ENCODE results near the gene PCSK7. TPM values are rescaled to one million over a fixed set of nuclear protein-coding genes. Genes with fewer than 3 reads are reported as not detected.
"Not testable (repeated sequence)": the region's sequence is repeated elsewhere in the genome, so short reads cannot be mapped to it uniquely, and the experiment has no call there.

Gene PCSK7
- total RNA-seq, 1 donor from 2014 or later = 50.2 TPM

- peaks cover 9% of the 10 kb centered on the region for H3K36me3 ChIP-seq
- ATAC-seq = no peak
- TF ChIP-seq, protein P1, sequence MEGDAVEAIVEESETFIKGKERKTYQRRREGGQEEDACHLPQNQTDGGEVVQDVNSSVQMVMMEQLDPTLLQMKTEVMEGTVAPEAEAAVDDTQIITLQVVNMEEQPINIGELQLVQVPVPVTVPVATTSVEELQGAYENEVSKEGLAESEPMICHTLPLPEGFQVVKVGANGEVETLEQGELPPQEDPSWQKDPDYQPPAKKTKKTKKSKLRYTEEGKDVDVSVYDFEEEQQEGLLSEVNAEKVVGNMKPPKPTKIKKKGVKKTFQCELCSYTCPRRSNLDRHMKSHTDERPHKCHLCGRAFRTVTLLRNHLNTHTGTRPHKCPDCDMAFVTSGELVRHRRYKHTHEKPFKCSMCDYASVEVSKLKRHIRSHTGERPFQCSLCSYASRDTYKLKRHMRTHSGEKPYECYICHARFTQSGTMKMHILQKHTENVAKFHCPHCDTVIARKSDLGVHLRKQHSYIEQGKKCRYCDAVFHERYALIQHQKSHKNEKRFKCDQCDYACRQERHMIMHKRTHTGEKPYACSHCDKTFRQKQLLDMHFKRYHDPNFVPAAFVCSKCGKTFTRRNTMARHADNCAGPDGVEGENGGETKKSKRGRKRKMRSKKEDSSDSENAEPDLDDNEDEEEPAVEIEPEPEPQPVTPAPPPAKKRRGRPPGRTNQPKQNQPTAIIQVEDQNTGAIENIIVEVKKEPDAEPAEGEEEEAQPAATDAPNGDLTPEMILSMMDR (IDR thresholded peaks at IDR 0.05) = no peak
- H3K27me3 ChIP-seq (ENCODE audit: low read depth) = no peaks in the 10 kb centered on the region
- H3K9me3 ChIP-seq = no peaks in the 10 kb centered on the region
- H3K4me3 ChIP-seq = no peak overlapping the region
- intact Hi-C loops (cut with DNase I) = no loop called here
- DNase-seq = no peak
- no peak overlapping the region for H3K27ac ChIP-seq
- no peaks in the 10 kb centered on the region for H3K4me1 ChIP-seq
Measured at GRCh38 chr11:117271208-117271607, 39.3 kb upstream of the PCSK7 start.

DNA sequence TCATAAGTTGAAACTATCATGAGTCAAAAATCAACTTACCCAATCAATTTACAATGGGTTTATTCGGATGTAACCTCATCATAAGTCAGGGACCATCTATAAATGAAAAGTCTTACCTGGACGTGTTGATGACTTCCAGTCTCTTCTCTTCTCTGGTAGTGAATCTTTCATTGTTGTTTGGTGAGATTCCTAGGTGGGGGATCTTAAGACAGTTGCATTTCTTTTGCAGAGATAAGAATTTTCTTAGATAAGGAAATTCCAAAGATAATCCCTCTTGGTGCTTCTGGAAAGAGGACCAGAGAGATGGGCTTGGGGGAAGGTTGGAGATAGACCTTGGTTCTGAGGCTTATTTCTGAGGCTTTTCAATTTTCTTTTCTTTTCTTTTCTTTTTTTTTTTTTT lies 38.0 kb upstream of the PCSK7 start:
- ATAC-seq = no peak
- no peaks in the 10 kb centered on the region for H3K36me3 ChIP-seq
- no peaks in the 10 kb centered on the region for H3K4me1 ChIP-seq
- H3K27me3 ChIP-seq (ENCODE audit: low read depth) = no peaks in the 10 kb centered on the region
- no peak overlapping the region for H3K4me3 ChIP-seq
- TF ChIP-seq, protein P1 (IDR thresholded peaks at IDR 0.05) = no peak
- DNase-seq = no peak
- intact Hi-C loops (cut with DNase I) = no loop called here
- H3K27ac ChIP-seq = no peak overlapping the region
- H3K9me3 ChIP-seq = no peaks in the 10 kb centered on the region

GRCh38 chr11:117265745-117266144 lies 33.9 kb upstream of the PCSK7 start:
- no peak overlapping the region for H3K27ac ChIP-seq
- intact Hi-C loops (cut with DNase I) = no loop called here
- ATAC-seq (no peak), DNase-seq (no peak)
- peaks cover 12% of the 10 kb centered on the region for H3K36me3 ChIP-seq
- no peaks in the 10 kb centered on the region for H3K27me3 ChIP-seq (ENCODE audit: low read depth)
- H3K9me3 ChIP-seq = no peaks in the 10 kb centered on the region
- H3K4me1 ChIP-seq = no peaks in the 10 kb centered on the region
- no peak overlapping the region for H3K4me3 ChIP-seq
- TF ChIP-seq, protein P1 (IDR thresholded peaks at IDR 0.05) = no peak

GRCh38 chr11:117264624-117265323 lies 32.9 kb upstream of the PCSK7 start:
- DNase-seq; H3K27me3 ChIP-seq (ENCODE audit: low read depth); ATAC-seq; H3K4me3 ChIP-seq; H3K27ac ChIP-seq; H3K4me1 ChIP-seq; intact Hi-C loops (cut with DNase I); H3K9me3 ChIP-seq: not testable (repeated sequence)
- H3K36me3 ChIP-seq = peaks cover 13% of the 10 kb centered on the region

GRCh38 chr11:117259417-117259816 lies 27.5 kb upstream of the PCSK7 start:
- H3K27ac ChIP-seq = no peak overlapping the region
- ATAC-seq (no peak), DNase-seq (no peak)
- no peaks in the 10 kb centered on the region for H3K4me1 ChIP-seq
- intact Hi-C loops (cut with DNase I) = no loop called here
- peaks cover 24% of the 10 kb centered on the region for H3K36me3 ChIP-seq
- no peaks in the 10 kb centered on the region for H3K27me3 ChIP-seq (ENCODE audit: low read depth)
- H3K9me3 ChIP-seq = no peaks in the 10 kb centered on the region
- H3K4me3 ChIP-seq = no peak overlapping the region
- TF ChIP-seq, protein P1 (IDR thresholded peaks at IDR 0.05) = no peak

DNA sequence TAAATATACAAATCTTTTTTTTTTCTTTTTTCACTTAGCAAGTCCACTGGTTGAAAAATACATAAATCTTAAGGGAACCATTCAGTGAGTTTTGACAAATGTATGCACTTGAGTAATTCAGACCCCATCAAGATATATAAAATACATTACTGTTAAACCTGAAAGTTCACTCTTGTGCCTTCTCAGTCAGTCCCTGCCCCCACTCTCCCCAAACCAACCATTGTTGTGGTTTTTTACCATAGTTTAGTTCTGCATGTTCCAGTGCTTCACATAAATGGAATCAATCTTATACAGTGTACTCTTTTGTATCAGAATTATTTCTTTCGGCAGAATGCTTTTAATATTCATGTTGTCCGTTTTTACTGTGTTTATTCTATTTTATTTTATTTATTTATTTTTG lies 26.7 kb upstream of the PCSK7 start:
- Histone ChIP-seq H3K4me1 (no peaks in the 10 kb centered on the region), H3K4me3 (no peak overlapping the region), H3K27ac (no peak overlapping the region), H3K27me3 (ENCODE audit: low read depth) (no peaks in the 10 kb centered on the region), H3K9me3 (no peaks in the 10 kb centered on the region), H3K36me3 (peaks cover 32% of the 10 kb centered on the region)
- DNase-seq (no peak), ATAC-seq (no peak)
- TF ChIP-seq, protein P1 (IDR thresholded peaks at IDR 0.05) = no peak
- intact Hi-C loops (cut with DNase I) = no loop called here

All from lower lobe of right lung (tissue), 2 donors.